ENCODE measurements around the gene HMX3. TPM values are rescaled to one million over a fixed set of nuclear protein-coding genes. Genes with fewer than 3 reads are reported as not detected.
A peak's percentile ranks its signal among the peaks of the same experiment; 100 is the strongest.

HMX3 gene
- total and polyA plus RNA-seq, 2 of the 8 experiments (the other 6 are each of a cell fraction or from before 2014, with no cell fraction given), result 0.05 TPM; not detected in 1

DNA sequence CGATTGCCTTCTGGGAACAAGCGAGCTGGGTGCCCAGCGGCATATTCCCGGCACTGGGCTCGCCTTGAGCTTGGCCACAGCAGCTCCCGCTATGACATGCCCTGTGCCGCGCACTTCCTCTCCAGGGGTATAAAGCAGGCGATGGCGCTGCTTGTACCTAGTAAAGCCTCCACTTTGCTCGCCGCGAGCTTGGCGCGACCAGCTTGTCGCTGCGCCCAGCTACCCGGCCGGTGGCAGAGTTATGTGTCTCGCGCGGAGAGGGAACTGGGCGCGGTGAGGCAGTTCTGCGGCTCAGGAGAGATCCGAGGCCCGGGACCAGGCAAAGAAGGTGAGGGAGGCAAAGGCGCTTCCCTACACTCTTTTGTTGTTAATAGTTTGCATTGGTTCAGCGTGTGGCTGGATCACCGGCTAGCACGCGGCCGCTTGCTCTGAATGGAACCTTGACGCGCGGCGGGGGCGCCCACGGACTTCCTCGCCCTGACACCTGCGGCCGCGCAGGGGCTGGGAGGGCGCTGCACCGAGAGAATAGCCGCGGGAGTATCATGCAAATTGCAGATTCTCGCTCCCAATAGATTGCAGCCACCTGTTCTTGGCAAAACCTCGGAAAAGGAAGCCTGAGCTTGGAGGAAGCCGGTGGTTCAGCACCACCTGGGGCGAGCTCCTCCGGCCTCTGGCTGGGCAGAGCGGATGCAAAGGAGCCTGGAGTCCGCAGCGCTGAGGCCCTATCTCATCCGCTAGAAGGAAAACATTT, 15.4 kb downstream of the HMX3 start (continued):
- no peak for TF ChIP-seq CHD7 (IDR thresholded peaks at IDR 0.05; ENCODE audit: insufficient replicate concordance, low read length)
- TF ChIP-seq BACH1 (IDR thresholded peaks at IDR 0.05; ENCODE audit: low read length), result 0 out of 2 replicates have a peak, but pooled peaks have one; percentile 42
- peak; percentile 77 for TF ChIP-seq ASH2L (IDR thresholded peaks at IDR 0.05; ENCODE audit: low read length)
- TF ChIP-seq TAF1 (IDR thresholded peaks at IDR 0.05; ENCODE audit: low read depth, low read length), result peak; percentile 30
- TF ChIP-seq SUZ12 (IDR thresholded peaks at IDR 0.05; ENCODE audit: low read length), result peak; percentile 56; the same call in 1 of the 2 replicates
- TF ChIP-seq, protein P1, sequence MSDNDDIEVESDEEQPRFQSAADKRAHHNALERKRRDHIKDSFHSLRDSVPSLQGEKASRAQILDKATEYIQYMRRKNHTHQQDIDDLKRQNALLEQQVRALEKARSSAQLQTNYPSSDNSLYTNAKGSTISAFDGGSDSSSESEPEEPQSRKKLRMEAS (IDR thresholded peaks at IDR 0.05), result peak; percentile 95
- 0 out of 2 replicates have a peak, but pooled peaks have one; percentile 13 for TF ChIP-seq KDM1A (IDR thresholded peaks at IDR 0.05; ENCODE audit: borderline replicate concordance, low read length)
- TF ChIP-seq TBP (IDR thresholded peaks at IDR 0.05; ENCODE audit: low read depth, low read length), result peak; percentile 94
- TF ChIP-seq CREB1 (IDR thresholded peaks at IDR 0.05), result no peak
- TF ChIP-seq SAP30 (IDR thresholded peaks at IDR 0.05; ENCODE audit: insufficient read depth, insufficient replicate concordance, low read length), result peak; percentile 12
